Nephron progenitor cell (in vitro differentiated cells): ENCODE measurements around the gene ITSN1.

Source experiments
- DNase-seq: peaks from one replicate; pipeline ENCODE4 v3.0.0; 2021
- H3K27ac Mint-ChIP-seq: 2 replicates; pipeline ENCODE4 v1.8.0; 2021; ENCODE audit warnings: mild to moderate bottlenecking, moderate library complexity, mixed read lengths
- H3K27me3 Mint-ChIP-seq: 2 replicates; pipeline ENCODE4 v1.8.0; 2021; ENCODE audit warnings: mild to moderate bottlenecking, low read depth, mixed read lengths; ENCODE audit not compliant: poor library complexity
- H3K36me3 Mint-ChIP-seq: 2 replicates; pipeline ENCODE4 v1.8.0; 2021; ENCODE audit warnings: low read depth, mixed read lengths
- H3K4me1 Mint-ChIP-seq: 2 replicates; pipeline ENCODE4 v1.8.0; 2021; ENCODE audit warnings: mixed read lengths
- H3K4me3 Mint-ChIP-seq: 2 replicates; pipeline ENCODE4 v1.8.0; 2021; ENCODE audit warnings: mild to moderate bottlenecking, moderate library complexity, mixed read lengths
- H3K9me3 Mint-ChIP-seq: 2 replicates; pipeline ENCODE4 v1.8.0; 2021; ENCODE audit warnings: mild to moderate bottlenecking, moderate library complexity, mixed read lengths
- TF ChIP-seq, protein P1 (sequence below): fragments of 200-600 bp; sonication (generic); IDR thresholded peaks from 2 replicates; pipeline ENCODE4 v1.5.0; 2021; ENCODE audit warnings: antibody characterized with exemption

Gene ITSN1

DNA sequence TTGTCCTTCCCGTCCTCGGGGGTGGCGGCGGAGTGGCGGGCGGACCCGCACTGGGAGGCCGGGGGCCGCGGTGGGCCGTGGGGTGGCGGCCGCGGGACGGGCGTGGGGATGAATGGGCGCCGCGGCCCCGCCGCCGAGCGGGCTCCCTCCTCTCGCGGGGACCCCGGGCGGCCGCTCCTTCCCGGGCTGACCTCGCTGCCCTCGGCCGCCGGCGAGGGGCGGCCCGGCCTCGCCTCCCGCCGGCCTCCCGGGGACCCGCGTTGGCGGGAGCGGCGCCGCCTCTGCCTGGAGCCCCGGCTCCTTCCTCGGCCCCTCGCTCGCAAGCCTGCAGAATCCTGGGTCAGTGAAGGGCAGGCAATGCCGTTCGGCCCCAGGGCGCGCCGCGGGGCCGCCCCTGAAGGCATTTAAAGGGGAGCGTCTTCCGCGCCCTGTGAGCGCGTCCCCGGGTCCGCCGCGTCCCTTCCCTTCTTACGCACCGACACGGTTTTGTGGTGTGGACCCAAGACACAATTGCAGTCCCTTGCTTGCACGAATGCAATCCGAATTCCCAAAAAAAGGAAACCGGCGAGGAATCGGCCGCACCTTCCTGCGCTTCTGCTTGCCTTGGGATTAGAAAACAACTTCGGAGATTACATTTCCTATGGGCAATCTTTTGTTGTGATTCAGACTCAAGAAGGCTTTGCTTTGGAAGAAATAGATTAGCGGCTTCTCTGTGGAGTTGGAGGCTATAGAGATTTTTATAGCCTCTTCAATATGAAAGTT lies 776 bp downstream of the ITSN1 start:
- no peaks in the 10 kb centered on the region for H3K9me3 Mint-ChIP-seq
- H3K4me3 Mint-ChIP-seq: peak overlapping the region; percentile 88
- DNase-seq: peak; percentile 55
- peak overlapping the region; percentile 53 for H3K27ac Mint-ChIP-seq
- peaks cover 25% of the 10 kb centered on the region for H3K4me1 Mint-ChIP-seq
- peaks cover 3% of the 10 kb centered on the region for H3K27me3 Mint-ChIP-seq
- TF ChIP-seq, protein P1, sequence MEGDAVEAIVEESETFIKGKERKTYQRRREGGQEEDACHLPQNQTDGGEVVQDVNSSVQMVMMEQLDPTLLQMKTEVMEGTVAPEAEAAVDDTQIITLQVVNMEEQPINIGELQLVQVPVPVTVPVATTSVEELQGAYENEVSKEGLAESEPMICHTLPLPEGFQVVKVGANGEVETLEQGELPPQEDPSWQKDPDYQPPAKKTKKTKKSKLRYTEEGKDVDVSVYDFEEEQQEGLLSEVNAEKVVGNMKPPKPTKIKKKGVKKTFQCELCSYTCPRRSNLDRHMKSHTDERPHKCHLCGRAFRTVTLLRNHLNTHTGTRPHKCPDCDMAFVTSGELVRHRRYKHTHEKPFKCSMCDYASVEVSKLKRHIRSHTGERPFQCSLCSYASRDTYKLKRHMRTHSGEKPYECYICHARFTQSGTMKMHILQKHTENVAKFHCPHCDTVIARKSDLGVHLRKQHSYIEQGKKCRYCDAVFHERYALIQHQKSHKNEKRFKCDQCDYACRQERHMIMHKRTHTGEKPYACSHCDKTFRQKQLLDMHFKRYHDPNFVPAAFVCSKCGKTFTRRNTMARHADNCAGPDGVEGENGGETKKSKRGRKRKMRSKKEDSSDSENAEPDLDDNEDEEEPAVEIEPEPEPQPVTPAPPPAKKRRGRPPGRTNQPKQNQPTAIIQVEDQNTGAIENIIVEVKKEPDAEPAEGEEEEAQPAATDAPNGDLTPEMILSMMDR: no peak
- H3K36me3 Mint-ChIP-seq: peaks cover 10% of the 10 kb centered on the region

DNA sequence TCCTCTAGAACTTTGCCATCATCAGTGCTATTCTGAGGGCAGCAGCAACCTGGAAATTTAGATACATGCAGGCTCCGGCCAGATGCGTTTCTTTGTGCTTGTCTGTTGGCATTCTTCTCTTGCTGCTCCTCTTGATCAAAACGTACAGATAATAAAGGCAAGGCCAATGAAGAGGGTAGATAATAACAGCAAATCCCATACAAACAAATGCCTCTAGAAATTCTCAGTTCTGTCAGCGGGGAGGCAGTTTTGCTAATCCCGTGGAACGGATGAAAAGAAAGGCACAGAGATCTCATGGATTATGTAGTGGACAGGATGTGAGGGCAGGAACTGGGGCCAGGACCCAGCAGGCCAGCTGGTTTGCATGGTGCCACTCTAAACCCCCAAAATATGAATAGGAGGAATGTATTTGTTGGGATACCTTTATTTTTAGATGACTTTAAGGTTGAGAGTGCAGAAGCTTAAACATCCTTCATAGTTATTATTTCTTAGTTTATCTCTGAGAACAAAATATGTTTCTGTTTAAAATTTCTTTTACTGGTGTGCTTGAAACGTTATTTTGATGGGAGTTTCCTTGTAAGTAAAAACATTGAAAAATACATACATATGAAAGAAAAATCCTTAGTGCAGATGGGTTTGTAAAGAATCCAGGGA lies 1.5 kb downstream of the ITSN1 start:
- Mint-ChIP-seq H3K27ac (peak overlapping the region; percentile 53), H3K4me3 (peak overlapping the region; percentile 88), H3K36me3 (peaks cover 17% of the 10 kb centered on the region), H3K9me3 (peaks cover 3% of the 10 kb centered on the region), H3K4me1 (peaks cover 28% of the 10 kb centered on the region), H3K27me3 (peaks cover 3% of the 10 kb centered on the region)
- TF ChIP-seq, protein P1: no peak
- DNase-seq: peak; percentile 10

DNA sequence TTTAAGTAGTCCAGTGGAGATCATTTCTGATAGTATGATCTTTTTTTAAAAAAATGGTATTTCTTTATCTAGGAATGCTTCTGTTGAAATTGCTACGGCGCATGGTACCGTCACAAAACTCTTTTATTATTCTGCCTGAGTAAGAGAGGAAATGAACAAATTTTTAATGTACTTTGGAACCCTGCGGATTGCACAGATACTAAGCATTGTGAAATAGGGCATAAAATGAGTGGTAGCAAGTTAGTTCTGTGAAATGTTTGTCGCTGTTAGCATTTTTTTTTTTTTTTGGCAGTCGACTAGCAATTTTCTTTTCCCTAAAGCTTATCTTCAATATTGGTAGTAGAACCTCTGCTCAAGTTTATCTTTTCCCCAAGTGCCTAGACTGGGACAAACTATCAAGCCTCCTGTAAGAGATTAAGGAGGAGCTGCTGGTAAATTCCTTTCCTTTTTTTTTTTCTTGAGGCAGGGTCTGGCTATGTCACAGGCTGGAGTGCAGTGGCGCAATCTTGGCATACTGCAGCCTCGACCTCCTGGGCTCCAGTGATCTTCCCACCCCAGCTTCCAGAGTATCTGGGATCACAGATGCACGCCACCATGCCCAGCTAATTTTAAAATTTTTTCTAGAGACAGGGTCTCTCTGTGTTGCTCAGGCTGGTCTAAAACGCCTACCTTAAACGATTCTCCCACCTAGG lies 2.2 kb downstream of the ITSN1 start:
- TF ChIP-seq, protein P1: no peak
- H3K9me3 Mint-ChIP-seq: peaks cover 6% of the 10 kb centered on the region
- no peaks in the 10 kb centered on the region for H3K27me3 Mint-ChIP-seq
- no peak for DNase-seq
- H3K4me1 Mint-ChIP-seq: peaks cover 35% of the 10 kb centered on the region
- H3K36me3 Mint-ChIP-seq: peaks cover 19% of the 10 kb centered on the region
- H3K4me3 Mint-ChIP-seq: peak overlapping the region; percentile 88
- no peak overlapping the region for H3K27ac Mint-ChIP-seq

DNA sequence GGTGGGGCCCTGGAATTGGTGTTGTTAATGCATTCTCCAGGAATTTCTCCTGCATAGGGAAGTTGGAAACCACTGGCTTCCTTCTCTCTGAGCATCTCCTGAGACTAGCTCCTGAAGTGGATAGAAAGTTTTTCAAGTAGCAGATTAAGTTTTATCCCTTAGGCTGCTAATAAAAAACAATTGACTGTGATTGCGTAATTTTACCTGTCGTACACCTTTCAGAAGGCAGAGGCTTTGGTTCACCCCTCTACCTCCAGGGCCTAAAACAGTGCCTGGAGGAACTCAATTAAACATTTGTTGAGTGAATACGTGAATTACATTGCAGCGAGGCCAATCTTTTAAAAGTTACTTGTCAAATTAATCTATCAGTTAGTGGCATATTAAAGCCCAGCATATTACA lies 3.4 kb downstream of the ITSN1 start:
- Mint-ChIP-seq H3K27ac (no peak overlapping the region), H3K4me3 (no peak overlapping the region), H3K9me3 (peaks cover 6% of the 10 kb centered on the region), H3K4me1 (peaks cover 45% of the 10 kb centered on the region), H3K27me3 (no peaks in the 10 kb centered on the region), H3K36me3 (peaks cover 26% of the 10 kb centered on the region)
- DNase-seq: no peak
- TF ChIP-seq, protein P1: no peak

DNA sequence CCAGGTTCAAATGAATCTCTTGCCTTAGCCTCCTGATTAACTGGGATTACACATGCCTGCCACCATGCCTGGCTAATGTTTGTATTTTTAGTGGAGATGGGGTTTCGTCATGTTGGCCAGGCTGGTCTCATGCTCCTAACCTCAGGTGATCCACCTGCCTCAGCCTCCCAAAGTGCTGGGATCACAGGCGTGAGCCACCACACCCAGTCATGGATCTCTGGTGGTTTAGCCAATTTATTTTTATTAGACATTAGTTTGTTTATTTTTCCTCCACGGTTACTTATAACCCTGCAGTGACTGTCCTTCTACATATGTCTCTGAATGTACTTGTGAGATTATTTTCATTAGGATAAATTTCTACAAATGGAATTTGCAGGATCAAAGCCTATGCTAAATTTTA lies 5.3 kb downstream of the ITSN1 start:
- H3K36me3 Mint-ChIP-seq: peaks cover 29% of the 10 kb centered on the region
- no peak overlapping the region for H3K4me3 Mint-ChIP-seq
- TF ChIP-seq, protein P1: no peak
- H3K27ac Mint-ChIP-seq: no peak overlapping the region
- DNase-seq: no peak
- H3K27me3 Mint-ChIP-seq: no peaks in the 10 kb centered on the region
- peaks cover 54% of the 10 kb centered on the region for H3K4me1 Mint-ChIP-seq
- peaks cover 6% of the 10 kb centered on the region for H3K9me3 Mint-ChIP-seq
